NCI-H526 treated with DMSO at 0.1 percent for 48 hours (cell line): Measurements from ENCODE around the gene SPG11.
"Not testable (repeated sequence)": the region's sequence is repeated elsewhere in the genome, so short reads cannot be mapped to it uniquely, and the experiment has no call there.

Source experiments
- DNase-seq: peaks from one replicate; lab custom pipeline; 2025; lab: John Stamatoyannopoulos, UW

SPG11 gene

DNA sequence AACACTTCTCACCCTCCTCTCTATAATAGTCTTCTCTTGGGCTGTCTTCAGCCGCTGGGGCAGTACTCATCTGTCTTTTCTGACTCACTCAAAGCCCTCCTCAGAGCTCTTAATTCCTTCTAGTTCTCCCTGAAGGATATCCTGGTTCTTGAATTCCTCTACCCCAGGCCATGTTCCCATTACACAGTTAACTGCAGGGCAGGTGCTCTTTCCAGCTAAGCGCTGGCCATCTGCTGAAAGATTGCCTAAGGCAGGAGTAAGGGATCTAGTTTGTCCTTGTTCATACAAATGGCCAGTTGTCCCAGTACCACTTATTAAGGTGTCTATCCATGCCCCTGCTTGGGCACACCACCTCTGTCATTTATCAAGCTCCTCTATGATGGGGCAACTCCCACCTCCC lies 10.2 kb upstream of the SPG11 start:
- DNase-seq, result no peak

DNA sequence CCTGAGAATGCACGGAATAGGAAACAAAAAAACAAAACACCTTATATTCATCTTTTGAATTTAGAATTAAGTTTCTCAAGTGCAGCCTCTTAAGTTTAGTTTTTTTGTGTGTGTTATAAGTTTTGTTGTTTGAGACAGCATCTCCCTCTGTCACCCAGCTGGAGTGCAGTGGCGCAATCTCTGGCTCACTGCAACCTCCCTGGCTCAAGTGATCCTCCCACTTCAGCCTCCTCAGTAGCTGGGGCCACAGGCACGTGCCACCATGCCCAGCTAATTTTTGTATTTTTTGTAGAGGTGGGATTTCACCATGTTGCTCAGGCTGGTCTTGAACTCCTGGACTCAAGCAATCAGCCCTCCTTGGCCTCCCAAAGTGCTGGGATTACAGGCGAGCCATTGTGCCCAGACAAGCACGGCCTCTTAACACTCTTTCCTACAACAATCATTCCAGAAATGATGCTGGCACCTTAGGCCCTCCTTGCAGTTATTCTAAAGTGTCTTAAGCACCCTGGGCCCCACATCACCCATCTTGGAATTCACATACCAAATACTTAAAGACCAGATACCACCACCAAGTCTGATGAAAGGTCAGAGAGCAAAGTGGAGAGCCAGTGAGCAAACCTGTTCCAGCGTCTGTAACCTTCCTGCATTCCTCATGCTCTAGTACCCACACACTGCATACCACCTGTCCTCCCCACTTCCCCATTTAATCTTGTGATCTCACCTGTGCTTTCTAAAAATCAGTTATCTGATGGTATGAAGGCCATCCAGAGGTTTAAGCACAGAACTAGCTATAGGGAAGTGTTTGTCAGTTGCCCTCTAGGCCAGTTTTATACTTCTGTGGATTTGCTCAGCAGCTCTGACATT lies 6.9 kb upstream of the SPG11 start:
- no peak for DNase-seq

DNA sequence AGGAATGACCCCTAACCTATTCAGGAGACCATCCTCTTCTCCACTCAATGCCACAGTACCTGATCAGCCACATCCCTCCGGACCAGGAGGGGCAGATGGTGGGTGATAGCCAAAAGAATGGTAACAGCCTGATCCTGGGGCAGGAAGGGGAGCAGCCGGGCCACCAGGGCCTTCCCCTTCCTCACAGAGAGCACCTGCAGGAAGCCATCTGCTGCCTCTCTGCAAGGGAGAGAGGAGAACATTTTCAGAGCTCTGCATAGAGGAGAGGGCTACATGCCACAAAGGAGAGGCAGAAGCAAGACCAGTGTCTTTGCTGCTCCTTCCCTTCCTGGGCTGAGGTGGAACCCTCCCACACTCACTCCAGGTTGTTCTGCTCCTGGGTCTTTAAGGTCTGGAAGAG lies 5.5 kb upstream of the SPG11 start:
- DNase-seq, result no peak

DNA sequence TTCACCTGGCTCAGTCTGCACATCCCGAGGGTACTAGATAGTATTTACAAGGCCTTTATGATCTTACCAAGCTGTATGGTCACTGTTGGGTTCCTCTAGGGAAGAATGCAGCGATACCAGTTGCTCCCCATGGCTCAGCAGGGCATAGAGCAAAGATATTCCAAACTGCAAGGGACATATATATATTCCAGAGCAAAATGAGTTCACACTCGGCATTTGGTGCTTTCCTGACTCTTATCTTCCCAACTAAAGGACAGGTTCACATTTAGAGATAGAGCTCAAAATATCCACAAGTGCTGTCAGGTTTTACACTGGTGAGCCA lies 3.5 kb upstream of the SPG11 start:
- DNase-seq, result no peak

DNA sequence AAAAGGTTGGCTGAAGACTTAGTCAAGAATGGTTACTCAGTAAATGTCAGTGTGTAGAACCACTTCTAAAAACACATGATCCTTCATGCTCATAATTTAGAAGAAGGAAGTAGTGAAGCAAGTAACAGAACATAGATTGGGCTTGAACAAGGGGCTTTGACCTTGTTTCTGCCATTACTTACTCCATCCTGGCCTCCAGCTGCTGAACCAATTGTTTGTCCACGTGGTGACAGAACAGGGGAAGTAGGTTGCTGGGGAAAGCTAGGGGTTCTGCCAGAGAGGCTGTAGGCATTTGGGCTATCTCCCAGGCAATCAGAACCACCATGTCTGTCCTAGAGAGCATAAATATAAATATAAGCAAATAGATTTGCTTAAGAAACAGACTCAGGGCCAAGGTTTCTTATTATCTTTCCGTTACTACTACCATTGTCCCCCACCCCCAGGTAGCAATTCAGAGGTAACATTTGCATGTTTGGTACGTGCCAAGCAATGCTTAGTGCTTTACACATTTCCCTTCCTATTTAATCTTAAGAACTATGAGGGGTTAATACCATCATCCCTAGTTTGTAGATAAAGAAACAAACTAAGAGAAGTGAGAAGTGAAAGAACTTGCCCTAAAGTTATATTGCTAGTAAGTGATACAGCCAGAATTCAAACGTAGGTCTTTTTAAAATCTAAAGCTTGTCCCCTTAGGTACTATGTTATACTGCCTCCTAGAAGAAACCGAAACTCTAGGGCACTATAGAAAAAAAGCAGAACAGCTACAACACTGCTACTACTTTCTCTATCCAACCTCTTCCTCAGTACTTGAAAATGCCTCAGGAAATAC lies 3.0 kb upstream of the SPG11 start:
- DNase-seq, result no peak

- DNase-seq, result peak; percentile 57
These were observed 718 bp downstream of the SPG11 start for GRCh38 chr15:44662478-44663409.

- DNase-seq, result no peak
These were observed 1.9 kb downstream of the SPG11 start for GRCh38 chr15:44661576-44661975.

DNA sequence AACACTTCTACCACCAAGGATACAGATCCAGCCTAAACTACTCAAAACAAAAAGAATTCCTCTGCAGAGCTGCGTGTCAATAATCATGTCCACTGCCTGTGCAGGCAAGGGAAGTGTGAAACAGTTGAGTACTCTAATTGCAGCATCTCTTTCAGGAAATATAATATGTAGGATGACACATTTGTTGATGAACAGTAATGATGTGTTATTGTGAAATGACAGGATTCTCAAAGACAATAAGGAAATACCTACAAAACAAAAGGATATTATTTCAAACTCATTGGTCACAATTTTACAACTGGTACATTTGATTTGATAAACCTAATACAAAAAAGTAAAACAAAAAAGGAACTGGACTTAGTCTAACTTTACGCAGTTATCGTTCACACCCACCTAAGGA lies 4.4 kb downstream of the SPG11 start:
- DNase-seq, result no peak

DNA sequence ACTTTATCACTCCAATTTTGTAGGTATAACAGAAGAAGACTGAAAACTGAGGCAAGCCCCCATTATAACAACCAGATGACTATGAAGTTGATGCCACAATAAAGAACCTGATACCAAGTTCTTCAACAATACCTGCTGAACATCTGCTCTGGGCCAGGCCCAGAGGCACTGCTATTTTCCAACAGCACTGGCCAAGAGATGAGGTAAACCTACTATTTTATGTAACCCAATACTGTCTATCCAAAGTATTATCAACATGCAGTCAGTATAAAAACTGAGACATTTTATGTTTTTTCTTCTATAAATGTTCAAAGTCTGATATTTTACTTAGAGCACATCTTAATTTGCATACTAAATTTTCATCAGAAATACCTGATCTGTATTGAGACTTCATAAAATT lies 6.1 kb downstream of the SPG11 start:
- DNase-seq, result no peak

DNA sequence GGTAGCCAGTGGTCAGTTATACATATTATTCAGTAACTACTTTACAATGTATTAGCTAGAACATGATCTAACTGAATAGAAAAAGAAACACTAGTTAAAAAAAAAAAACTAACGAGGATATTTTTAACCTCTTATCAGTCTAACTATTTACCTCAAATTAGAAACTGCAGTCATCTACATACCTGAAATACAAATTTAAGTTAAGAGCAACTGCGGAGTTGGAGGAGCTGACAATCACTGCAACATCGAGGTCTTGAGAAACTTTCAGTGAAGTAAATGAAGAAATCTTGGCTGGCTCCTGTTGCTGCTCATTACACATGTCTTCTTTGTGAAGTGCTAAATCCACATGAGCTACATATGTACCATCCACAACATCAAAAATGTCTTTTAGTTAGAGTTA lies 6.5 kb downstream of the SPG11 start:
- DNase-seq, result no peak

DNA sequence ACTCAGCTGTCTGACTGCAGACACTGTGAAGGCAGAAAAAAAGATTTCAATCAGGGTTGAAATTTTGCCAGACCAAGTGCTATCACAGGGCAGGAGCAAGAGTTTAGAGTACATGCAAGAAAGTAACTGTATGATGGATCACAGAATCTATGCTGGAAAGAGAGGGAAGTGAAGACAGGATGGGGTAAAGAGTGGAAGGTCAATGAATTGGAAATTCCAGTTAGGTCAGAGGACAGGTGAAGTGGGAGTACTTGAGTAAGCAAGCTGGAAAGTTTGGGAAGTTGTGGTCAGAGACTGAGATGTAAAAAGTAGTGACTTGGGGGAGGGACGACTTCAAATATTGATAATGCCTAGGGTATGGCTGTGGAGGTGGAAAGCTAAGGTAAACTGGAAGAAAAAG lies 7.2 kb downstream of the SPG11 start:
- no peak for DNase-seq

- no peak for DNase-seq
These were observed 8.6 kb downstream of the SPG11 start for GRCh38 chr15:44654858-44655257.

- no peak for DNase-seq
These were observed 15.8 kb downstream of the SPG11 start for GRCh38 chr15:44647637-44648036.

GRCh38 chr15:44647036-44647435 lies 16.4 kb downstream of the SPG11 start:
- no peak for DNase-seq

GRCh38 chr15:44646460-44646859 lies 17.0 kb downstream of the SPG11 start:
- DNase-seq, result no peak

GRCh38 chr15:44641651-44642050 lies 21.8 kb downstream of the SPG11 start:
- DNase-seq, result no peak

GRCh38 chr15:44636976-44637375 lies 26.5 kb downstream of the SPG11 start:
- DNase-seq, result no peak

DNA sequence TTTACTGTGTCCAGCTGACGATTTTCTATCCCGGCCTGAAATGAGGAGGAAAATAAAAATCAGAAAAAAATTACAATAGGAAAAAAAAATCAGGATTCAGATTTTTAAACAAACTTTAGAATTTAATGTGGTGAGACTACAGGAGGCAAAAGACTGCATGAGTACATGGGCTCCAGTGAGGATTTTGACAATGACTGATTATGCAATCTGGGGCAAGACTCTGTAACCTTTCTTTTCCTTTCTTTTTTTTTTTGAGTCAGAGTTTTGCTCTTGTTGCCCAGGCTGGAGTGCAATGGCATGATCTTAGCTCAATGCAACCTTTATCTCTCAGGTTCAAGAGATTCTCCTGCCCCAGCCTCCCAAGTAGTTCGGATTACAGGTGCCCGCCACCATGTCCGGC lies 29.9 kb downstream of the SPG11 start:
- no peak for DNase-seq

- DNase-seq, result not testable (repeated sequence)
These were observed 38.2 kb downstream of the SPG11 start for GRCh38 chr15:44625286-44625685.

DNA sequence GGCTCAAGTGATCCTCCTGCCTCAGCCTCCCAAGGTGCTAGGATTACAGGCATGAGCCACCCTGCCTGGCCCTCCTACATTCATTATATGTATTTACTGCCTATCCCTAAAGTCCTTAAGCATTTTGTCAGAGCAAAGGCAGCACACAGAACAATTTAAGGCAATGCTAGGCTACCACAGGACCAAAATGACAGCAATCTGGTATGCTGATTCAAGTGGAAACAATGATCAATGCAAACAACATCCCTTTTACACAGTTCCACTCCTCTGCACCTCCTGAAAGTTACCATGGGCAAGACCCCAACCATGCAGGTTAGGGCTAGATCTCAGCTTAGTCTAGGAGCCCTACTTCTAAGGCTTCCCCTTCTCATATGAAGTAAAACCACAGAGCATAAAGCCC lies 40.3 kb downstream of the SPG11 start:
- DNase-seq, result no peak

DNA sequence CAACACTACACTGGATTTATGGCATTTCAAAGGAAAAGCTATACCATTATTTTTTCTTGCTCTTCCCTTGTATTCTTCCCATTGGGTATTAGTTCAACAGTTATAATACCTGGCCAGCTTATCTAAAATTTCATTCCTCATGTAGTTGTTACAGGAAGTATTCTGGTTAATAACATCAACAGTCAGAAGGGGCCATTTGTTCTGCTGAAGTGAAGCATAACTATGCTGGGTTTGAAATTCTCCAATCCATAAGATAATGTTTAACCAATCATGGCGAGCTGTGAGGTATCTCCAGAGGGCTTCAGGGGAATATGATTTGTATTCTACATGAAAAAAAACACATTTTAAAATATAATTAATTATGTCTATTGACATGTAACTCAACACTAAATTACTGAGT lies 43.4 kb downstream of the SPG11 start:
- no peak for DNase-seq

GRCh38 chr15:44616974-44617373 lies 46.5 kb downstream of the SPG11 start:
- no peak for DNase-seq
